Esophagus (tissue), 2 donors: ENCODE results near the gene BCL2L12. TPM values are rescaled to one million over a fixed set of nuclear protein-coding genes. Genes with fewer than 3 reads are reported as not detected.

Source experiments
- H3K27ac ChIP-seq, 2 donors: one replicate each; pipeline ENCODE4 v1.5.1; 2013; ENCODE audit warnings: low read depth in 2 of 2, mild to moderate bottlenecking in 2 of 2, inconsistent platforms in 1 of 2, low read length in 1 of 2, moderate library complexity in 1 of 2
- H3K27me3 ChIP-seq, 2 donors: one replicate each; pipeline ENCODE4 v1.6.1; 2013; ENCODE audit warnings: low read length in 2 of 2, control low read depth in 1 of 2, mild to moderate bottlenecking in 1 of 2; ENCODE audit not compliant: insufficient read depth in 2 of 2, control insufficient read depth in 1 of 2
- H3K36me3 ChIP-seq, 2 donors: one replicate each; pipeline ENCODE4 v1.6.1; 2013; ENCODE audit warnings: low read length in 1 of 2; ENCODE audit not compliant: control insufficient read depth in 2 of 2, insufficient read depth in 2 of 2
- H3K4me1 ChIP-seq, 2 donors: one replicate each; pipeline ENCODE4 v1.6.1; 2013; ENCODE audit warnings: low read length in 1 of 2; ENCODE audit not compliant: control insufficient read depth in 2 of 2, insufficient read depth in 2 of 2
- H3K4me3 ChIP-seq, 2 donors: one replicate each; pipeline ENCODE4 v1.5.1; 2013; ENCODE audit warnings: low read length in 2 of 2, mild to moderate bottlenecking in 2 of 2, low read depth in 1 of 2, moderate library complexity in 1 of 2
- H3K9me3 ChIP-seq, 2 donors: one replicate each; pipeline ENCODE4 v1.6.1; 2013; ENCODE audit warnings: mild to moderate bottlenecking in 2 of 2, low read depth in 1 of 2, low read length in 1 of 2, moderate library complexity in 1 of 2; ENCODE audit not compliant: control insufficient read depth in 2 of 2, insufficient read depth in 1 of 2
- WGBS, 2 donors: extraction: QIAGEN DNeasy Blood & Tissue Kit; methylation state at CpG; one replicate each; pipeline ENCODE4 v1.1.7; 2013; 5-methylcytosine and 5-hydroxymethylcytosine counted together
- polyA plus RNA-seq, 2 donors: library from polyadenylated mRNA; stranded (reverse); fragments of 200-250 nt; gene quantifications; one replicate each; pipeline ENCODE4 v1.2.3, GENCODE V29; 2013
- donor health status: healthy with polysubstance abuse.
- donor health status: Bipolar disorder and iron deficiency.

The BCL2L12 gene
- polyA plus RNA-seq, 2 donors: 10.0 to 21.4 TPM

GRCh38 chr19:49641688-49642491 lies 23.8 kb upstream of the BCL2L12 start, which contains the start of gene SCAF1:
Gene SCAF1 (plus strand): TSS chr19:49642209. CDS start chr19:49645027, 2,818 bp downstream.
- H3K4me3 ChIP-seq: peak within 1 kb of the TSS; percentile 89 to 95
- 0 to 1% methylated on average over 85 to 87 of the region's 87 CpGs for WGBS, 2 donors
- H3K36me3 ChIP-seq: peaks cover 0 to 12% of the 10 kb centered on the region in 2 donors
- peak within 1 kb of the TSS; percentile 95 to 99 for H3K27ac ChIP-seq
- H3K9me3 ChIP-seq: no peaks in the 10 kb centered on the region
- H3K27me3 ChIP-seq: no peaks in the 10 kb centered on the region
- H3K4me1 ChIP-seq: peaks cover under 1 to 2% of the 10 kb centered on the region in 2 donors

- Histone ChIP-seq H3K36me3 (peaks cover 4 to 18% of the 10 kb centered on the region in 2 donors), H3K9me3 (no peaks in the 10 kb centered on the region), H3K27me3 (no peaks in the 10 kb centered on the region), H3K27ac (peak overlapping the region; percentile 93 to 95), H3K4me3 (peak overlapping the region; percentile 89 to 95), H3K4me1 (peaks cover 0 to 2% of the 10 kb centered on the region in 2 donors)
- 4 to 6% methylated on average over 5 of the region's 5 CpGs for WGBS, 2 donors
Observed at GRCh38 chr19:49642492-49643035, 23.2 kb upstream of the BCL2L12 start.

- WGBS, 2 donors: 61 to 68% methylated on average over 2 of the region's 2 CpGs
- H3K4me1 ChIP-seq: peaks cover 0 to 2% of the 10 kb centered on the region in 2 donors
- H3K27ac ChIP-seq: peak overlapping the region in 1 of 2 donors; percentile 0
- H3K4me3 ChIP-seq: no peak overlapping the region
- no peaks in the 10 kb centered on the region for H3K27me3 ChIP-seq
- H3K36me3 ChIP-seq: peaks cover 4 to 18% of the 10 kb centered on the region in 2 donors
- no peaks in the 10 kb centered on the region for H3K9me3 ChIP-seq
Observed at GRCh38 chr19:49643466-49643865, 22.3 kb upstream of the BCL2L12 start.

- Histone ChIP-seq H3K4me3 (no peak overlapping the region), H3K9me3 (no peaks in the 10 kb centered on the region), H3K27ac (no peak overlapping the region), H3K36me3 (peaks cover 4 to 29% of the 10 kb centered on the region in 2 donors), H3K27me3 (no peaks in the 10 kb centered on the region), H3K4me1 (peaks cover 0 to 2% of the 10 kb centered on the region in 2 donors)
- 86 to 91% methylated on average over 11 of the region's 11 CpGs for WGBS, 2 donors
Observed at GRCh38 chr19:49645592-49645991, 20.1 kb upstream of the BCL2L12 start.

- no peaks in the 10 kb centered on the region for H3K9me3 ChIP-seq
- no peak overlapping the region for H3K4me3 ChIP-seq
- no peaks in the 10 kb centered on the region for H3K27me3 ChIP-seq
- WGBS, 2 donors: 93% methylated on average over 13 of the region's 13 CpGs
- H3K4me1 ChIP-seq: peaks cover 0 to under 1% of the 10 kb centered on the region in 2 donors
- H3K36me3 ChIP-seq: peaks cover 4 to 29% of the 10 kb centered on the region in 2 donors
- H3K27ac ChIP-seq: no peak overlapping the region
Observed at GRCh38 chr19:49645995-49646394, 19.7 kb upstream of the BCL2L12 start.

GRCh38 chr19:49646586-49646985 lies 19.1 kb upstream of the BCL2L12 start:
- H3K4me3 ChIP-seq: no peak overlapping the region
- H3K27me3 ChIP-seq: no peaks in the 10 kb centered on the region
- 92 to 93% methylated on average over 17 of the region's 17 CpGs for WGBS, 2 donors
- no peak overlapping the region for H3K27ac ChIP-seq
- no peaks in the 10 kb centered on the region for H3K4me1 ChIP-seq
- peaks cover 6 to 35% of the 10 kb centered on the region in 2 donors for H3K36me3 ChIP-seq
- H3K9me3 ChIP-seq: no peaks in the 10 kb centered on the region

GRCh38 chr19:49651029-49651819 lies 14.5 kb upstream of the BCL2L12 start:
- Histone ChIP-seq H3K9me3 (no peaks in the 10 kb centered on the region), H3K36me3 (peaks cover 36 to 70% of the 10 kb centered on the region in 2 donors), H3K27me3 (no peaks in the 10 kb centered on the region), H3K4me1 (no peaks in the 10 kb centered on the region), H3K27ac (no peak overlapping the region), H3K4me3 (no peak overlapping the region)
- WGBS, 2 donors: 95 to 96% methylated on average over 65 to 72 of the region's 72 CpGs

- H3K27ac ChIP-seq: no peak overlapping the region
- H3K27me3 ChIP-seq: no peaks in the 10 kb centered on the region
- H3K4me1 ChIP-seq: no peaks in the 10 kb centered on the region
- WGBS, 2 donors: 97% methylated on average over 99 to 110 of the region's 110 CpGs
- no peaks in the 10 kb centered on the region for H3K9me3 ChIP-seq
- H3K4me3 ChIP-seq: no peak overlapping the region
- H3K36me3 ChIP-seq: peaks cover 38 to 68% of the 10 kb centered on the region in 2 donors
Observed at GRCh38 chr19:49651820-49652550, 13.7 kb upstream of the BCL2L12 start.
